Measurements from ENCODE around the gene WNT2B.

The WNT2B gene

GRCh38 chr1:112506306-112506705 is 2.5 kb upstream of the WNT2B start:
- no CpG with 5 or more reads among the region's 2 CpGs for WGBS (ENCODE audit: extremely low coverage, insufficient coverage, insufficient read length)
- H3K14ac ChIP-seq (ENCODE audit: low read length): no peak overlapping the region

GRCh38 chr1:112506731-112507130 is 2.0 kb upstream of the WNT2B start:
- Histone ChIP-seq H2AK5ac (ENCODE audit: low read length) (no peak overlapping the region), H3K4ac (ENCODE audit: low read depth, low read length) (no peak overlapping the region), H3K4me2 (ENCODE audit: low read length) (no peak overlapping the region), H3K14ac (ENCODE audit: low read length) (no peak overlapping the region), H3K9me3 (ENCODE audit: insufficient read depth, low read depth, low read length) (peaks cover 3% of the 10 kb centered on the region), H3K36me3 (ENCODE audit: control insufficient read depth in 1 of 2, insufficient read depth in 2 of 2, low read length in 2 of 2) (no peaks in the 10 kb centered on the region), H3K79me1 (ENCODE audit: low read length) (no peaks in the 10 kb centered on the region), H3K4me1 (ENCODE audit: control insufficient read depth in 1 of 2, insufficient read depth in 2 of 2, low read length in 2 of 2) (peaks cover 5 to 22% of the 10 kb centered on the region in 2 experiments), H3K18ac (ENCODE audit: low read length) (no peak overlapping the region), H2AFZ (ENCODE audit: insufficient read depth, low read length, poor library complexity) (no peak overlapping the region), H4K8ac (ENCODE audit: low read depth, low read length) (no peak overlapping the region), H3K27ac (ENCODE audit: low read depth, low read length) (no peak overlapping the region), H3K4me3 (ENCODE audit: low read depth, low read length) (no peak overlapping the region), H4K91ac (ENCODE audit: low read depth, low read length) (no peak overlapping the region), H3K23ac (ENCODE audit: low read length) (no peak overlapping the region), H2BK12ac (ENCODE audit: low read length) (no peak overlapping the region), H3K27me3 (ENCODE audit: insufficient read depth, low read length) (peaks cover 53% of the 10 kb centered on the region), H2BK5ac (ENCODE audit: low read depth, low read length, poor library complexity) (no peak overlapping the region), H3K79me2 (ENCODE audit: control insufficient read depth, insufficient read depth, low read length, poor library complexity) (no peaks in the 10 kb centered on the region), H3K9ac (ENCODE audit: low read length) (no peak overlapping the region), H2BK120ac (ENCODE audit: insufficient read depth, low read length, poor library complexity) (no peak overlapping the region), H4K12ac (ENCODE audit: low read depth, low read length) (no peak overlapping the region)
- peak in 1 of 2 donors; percentile 34 for DNase-seq
- no CpG with 5 or more reads among the region's 8 CpGs for WGBS (ENCODE audit: extremely low coverage, insufficient coverage, insufficient read length)

More at GRCh38 chr1:112506306-112506705, 2.5 kb upstream of the WNT2B start:
- Histone ChIP-seq H3K23ac (ENCODE audit: low read length) (no peak overlapping the region), H3K9me3 (ENCODE audit: insufficient read depth, low read depth, low read length) (peaks cover 3% of the 10 kb centered on the region), H3K4me2 (ENCODE audit: low read length) (no peak overlapping the region), H3K4ac (ENCODE audit: low read depth, low read length) (no peak overlapping the region), H3K27me3 (ENCODE audit: insufficient read depth, low read length) (peaks cover 53% of the 10 kb centered on the region), H3K27ac (ENCODE audit: low read depth, low read length) (no peak overlapping the region), H3K36me3 (ENCODE audit: control insufficient read depth in 1 of 2, insufficient read depth in 2 of 2, low read length in 2 of 2) (no peaks in the 10 kb centered on the region), H2BK5ac (ENCODE audit: low read depth, low read length, poor library complexity) (no peak overlapping the region), H2BK12ac (ENCODE audit: low read length) (no peak overlapping the region), H3K4me3 (ENCODE audit: low read depth, low read length) (no peak overlapping the region), H4K8ac (ENCODE audit: low read depth, low read length) (no peak overlapping the region), H4K12ac (ENCODE audit: low read depth, low read length) (no peak overlapping the region), H3K79me1 (ENCODE audit: low read length) (no peaks in the 10 kb centered on the region), H3K4me1 (ENCODE audit: control insufficient read depth in 1 of 2, insufficient read depth in 2 of 2, low read length in 2 of 2) (peaks cover 6 to 23% of the 10 kb centered on the region in 2 experiments), H2AK5ac (ENCODE audit: low read length) (no peak overlapping the region), H3K79me2 (ENCODE audit: control insufficient read depth, insufficient read depth, low read length, poor library complexity) (no peaks in the 10 kb centered on the region), H3K18ac (ENCODE audit: low read length) (no peak overlapping the region), H2BK120ac (ENCODE audit: insufficient read depth, low read length, poor library complexity) (no peak overlapping the region), H3K9ac (ENCODE audit: low read length) (no peak overlapping the region), H4K91ac (ENCODE audit: low read depth, low read length) (no peak overlapping the region), H2AFZ (ENCODE audit: insufficient read depth, low read length, poor library complexity) (no peak overlapping the region)
- DNase-seq: no peak

GRCh38 chr1:112507336-112507735 is 1.4 kb upstream of the WNT2B start:
- H3K18ac ChIP-seq (ENCODE audit: low read length): no peak overlapping the region
- no peak overlapping the region for H2AFZ ChIP-seq (ENCODE audit: insufficient read depth, low read length, poor library complexity)
- H3K36me3 ChIP-seq (ENCODE audit: control insufficient read depth in 1 of 2, insufficient read depth in 2 of 2, low read length in 2 of 2): no peaks in the 10 kb centered on the region
- no peak overlapping the region for H2AK5ac ChIP-seq (ENCODE audit: low read length)
- H3K4me3 ChIP-seq (ENCODE audit: low read depth, low read length): no peak overlapping the region
- H2BK12ac ChIP-seq (ENCODE audit: low read length): no peak overlapping the region
- no peak for DNase-seq
- WGBS (ENCODE audit: extremely low coverage, insufficient coverage, insufficient read length): no CpG with 5 or more reads among the region's 9 CpGs
- no peak overlapping the region for H3K9ac ChIP-seq (ENCODE audit: low read length)
- H3K4me1 ChIP-seq (ENCODE audit: control insufficient read depth in 1 of 2, insufficient read depth in 2 of 2, low read length in 2 of 2): peaks cover 3 to 20% of the 10 kb centered on the region in 2 experiments
- H2BK5ac ChIP-seq (ENCODE audit: low read depth, low read length, poor library complexity): no peak overlapping the region
- no peak overlapping the region for H3K14ac ChIP-seq (ENCODE audit: low read length)
- H3K79me1 ChIP-seq (ENCODE audit: low read length): no peaks in the 10 kb centered on the region
- no peak overlapping the region for H2BK120ac ChIP-seq (ENCODE audit: insufficient read depth, low read length, poor library complexity)
- H4K12ac ChIP-seq (ENCODE audit: low read depth, low read length): no peak overlapping the region
- no peak overlapping the region for H4K8ac ChIP-seq (ENCODE audit: low read depth, low read length)
- peaks cover 3% of the 10 kb centered on the region for H3K9me3 ChIP-seq (ENCODE audit: insufficient read depth, low read depth, low read length)
- peaks cover 52% of the 10 kb centered on the region for H3K27me3 ChIP-seq (ENCODE audit: insufficient read depth, low read length)
- no peak overlapping the region for H4K91ac ChIP-seq (ENCODE audit: low read depth, low read length)
- H3K27ac ChIP-seq (ENCODE audit: low read depth, low read length): no peak overlapping the region
- H3K4me2 ChIP-seq (ENCODE audit: low read length): peak overlapping the region; percentile 65
- H3K23ac ChIP-seq (ENCODE audit: low read length): no peak overlapping the region
- no peaks in the 10 kb centered on the region for H3K79me2 ChIP-seq (ENCODE audit: control insufficient read depth, insufficient read depth, low read length, poor library complexity)
- no peak overlapping the region for H3K4ac ChIP-seq (ENCODE audit: low read depth, low read length)

- Histone ChIP-seq H3K9me3 (ENCODE audit: insufficient read depth, low read depth, low read length) (peaks cover 3% of the 10 kb centered on the region), H2BK120ac (ENCODE audit: insufficient read depth, low read length, poor library complexity) (no peak overlapping the region), H4K91ac (ENCODE audit: low read depth, low read length) (no peak overlapping the region), H3K79me2 (ENCODE audit: control insufficient read depth, insufficient read depth, low read length, poor library complexity) (no peaks in the 10 kb centered on the region), H3K36me3 (ENCODE audit: control insufficient read depth in 1 of 2, insufficient read depth in 2 of 2, low read length in 2 of 2) (no peaks in the 10 kb centered on the region), H3K9ac (ENCODE audit: low read length) (no peak overlapping the region), H4K8ac (ENCODE audit: low read depth, low read length) (no peak overlapping the region), H3K4ac (ENCODE audit: low read depth, low read length) (no peak overlapping the region), H3K4me1 (ENCODE audit: control insufficient read depth in 1 of 2, insufficient read depth in 2 of 2, low read length in 2 of 2) (peaks cover 3 to 18% of the 10 kb centered on the region in 2 experiments), H2BK5ac (ENCODE audit: low read depth, low read length, poor library complexity) (no peak overlapping the region), H4K12ac (ENCODE audit: low read depth, low read length) (no peak overlapping the region), H2AFZ (ENCODE audit: insufficient read depth, low read length, poor library complexity) (no peak overlapping the region), H3K18ac (ENCODE audit: low read length) (no peak overlapping the region), H3K4me3 (ENCODE audit: low read depth, low read length) (no peak overlapping the region), H3K23ac (ENCODE audit: low read length) (no peak overlapping the region), H3K14ac (ENCODE audit: low read length) (no peak overlapping the region), H3K79me1 (ENCODE audit: low read length) (no peaks in the 10 kb centered on the region), H2BK12ac (ENCODE audit: low read length) (no peak overlapping the region), H3K4me2 (ENCODE audit: low read length) (peak overlapping the region; percentile 65), H2AK5ac (ENCODE audit: low read length) (no peak overlapping the region), H3K27ac (ENCODE audit: low read depth, low read length) (no peak overlapping the region), H3K27me3 (ENCODE audit: insufficient read depth, low read length) (peaks cover 47% of the 10 kb centered on the region)
- WGBS (ENCODE audit: extremely low coverage, insufficient coverage, insufficient read length): no CpG with 5 or more reads among the region's 15 CpGs
- peak in 1 of 2 donors; percentile 26 for DNase-seq
These were observed 866 bp upstream of the WNT2B start for GRCh38 chr1:112507921-112508277.
